SHP77 (cell line): ENCODE results near the gene GLRA3.
"Not testable (repeated sequence)": the region's sequence is repeated elsewhere in the genome, so short reads cannot be mapped to it uniquely, and the experiment has no call there.

Source experiments
- DNase-seq, 2 experiments: peaks; one replicate each; lab custom pipeline; 2025; lab: John Stamatoyannopoulos, UW

Gene GLRA3

DNA sequence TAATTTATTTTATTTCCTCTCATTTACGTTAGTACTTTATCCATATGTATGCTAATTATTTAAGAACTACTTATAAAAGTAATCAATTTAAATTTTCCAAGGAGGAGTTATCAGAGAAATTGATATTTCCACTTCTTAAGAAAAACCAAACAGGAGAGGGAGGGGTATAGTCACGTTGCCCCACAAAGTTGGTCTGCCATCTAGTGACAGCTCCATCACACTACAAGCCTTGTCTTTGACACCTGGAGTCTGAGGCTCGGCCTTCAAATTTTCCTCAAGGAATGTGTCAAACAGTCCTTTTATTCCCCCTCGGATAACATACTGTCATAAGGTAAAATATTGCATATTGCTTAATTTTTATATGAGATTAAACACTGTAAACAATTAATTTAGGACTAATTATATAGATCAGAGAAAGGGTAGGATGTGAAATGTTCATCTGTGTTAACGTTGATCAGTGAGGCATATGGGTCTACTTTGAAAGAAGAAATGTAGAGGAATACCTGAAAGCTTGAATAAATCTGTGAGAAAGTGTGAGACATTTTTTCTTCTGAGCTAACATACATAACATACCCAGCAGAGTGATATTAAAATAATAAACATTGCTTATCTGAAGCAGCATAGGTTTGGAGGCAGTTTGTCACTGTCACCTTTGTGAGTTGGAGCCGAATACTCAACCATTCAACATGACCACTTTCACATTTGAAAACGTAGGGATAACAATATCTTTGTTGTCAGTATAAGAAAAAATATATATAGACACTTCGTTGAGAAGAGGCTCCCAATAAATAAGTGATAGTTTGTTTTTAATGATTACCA lies 114.4 kb downstream of the GLRA3 start:
- DNase-seq = peak in 1 of 2 experiments; percentile 0

DNA sequence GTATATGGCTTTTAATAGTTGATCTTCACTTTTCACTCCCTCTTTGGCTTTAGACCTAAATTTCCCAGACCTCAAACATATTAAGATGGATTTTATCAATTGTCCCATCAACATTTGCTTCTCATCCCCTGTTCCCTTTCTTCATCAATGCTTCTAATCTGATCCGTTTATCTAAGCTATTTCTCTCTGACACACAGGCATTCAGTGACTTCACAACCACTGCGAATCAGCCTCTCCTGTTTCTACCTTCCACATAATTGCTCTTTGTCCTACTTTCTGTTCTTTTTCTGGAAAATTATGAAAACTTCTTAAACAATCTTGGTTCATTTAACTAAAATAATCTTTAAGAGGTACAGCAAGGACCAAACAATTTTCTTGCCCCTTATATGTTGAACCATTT lies 115.2 kb downstream of the GLRA3 start:
- no peak for DNase-seq

DNA sequence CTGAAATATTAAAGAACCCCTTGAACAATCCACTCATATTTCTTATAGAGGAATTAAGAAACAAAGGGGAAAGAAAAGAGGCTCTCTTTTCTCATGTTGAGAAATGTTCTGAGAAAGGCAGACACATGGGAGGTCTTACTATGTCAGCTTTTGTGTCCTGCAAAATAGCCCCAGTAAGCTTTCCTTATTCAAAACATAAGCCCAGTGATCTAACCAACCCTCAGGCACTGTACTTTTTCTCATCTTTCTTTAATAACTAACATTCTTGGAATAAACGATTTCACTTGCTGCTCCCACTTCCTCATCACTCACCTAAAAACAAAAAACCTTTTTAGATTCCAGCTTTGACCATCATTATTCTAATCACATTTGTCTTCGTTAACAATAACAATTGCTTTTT lies 115.9 kb downstream of the GLRA3 start:
- no peak for DNase-seq

DNA sequence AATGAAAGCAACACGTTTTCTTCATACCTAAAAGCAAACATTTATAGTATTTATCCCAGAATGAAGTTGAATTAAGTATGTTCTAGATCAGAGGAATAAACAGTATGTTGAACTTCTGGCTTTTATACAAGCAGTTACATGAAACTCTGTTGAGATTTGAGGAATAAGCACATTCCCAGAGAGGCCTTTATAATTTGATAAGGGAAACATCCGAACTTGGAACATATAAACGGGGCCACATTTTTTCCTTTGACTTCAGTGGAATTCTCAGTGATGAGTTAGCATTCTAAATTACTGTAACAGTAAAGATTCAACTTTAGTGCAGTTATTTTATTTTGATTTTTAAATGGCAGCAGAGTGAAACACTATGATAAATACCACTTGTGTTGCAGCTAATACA lies 119.5 kb downstream of the GLRA3 start:
- no peak for DNase-seq

DNA sequence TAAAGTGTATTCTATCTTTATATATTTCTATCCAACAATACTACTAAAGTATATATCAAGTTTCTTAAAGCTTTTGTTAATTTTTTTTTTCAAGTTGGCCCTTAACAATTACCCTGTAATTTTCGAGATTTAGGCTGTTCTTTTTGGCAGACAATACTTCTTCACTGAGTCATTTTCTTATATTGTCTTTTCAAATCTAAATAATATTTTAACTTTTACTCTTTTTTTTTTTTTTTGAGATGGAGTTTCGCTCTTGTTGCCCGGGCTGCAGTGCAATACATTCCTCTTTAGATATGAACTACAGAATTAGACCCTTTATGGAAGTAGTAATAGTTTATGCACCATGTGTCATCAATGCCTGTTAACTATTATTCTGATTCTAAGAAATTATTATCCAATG lies 120.7 kb downstream of the GLRA3 start:
- DNase-seq = no peak

DNA sequence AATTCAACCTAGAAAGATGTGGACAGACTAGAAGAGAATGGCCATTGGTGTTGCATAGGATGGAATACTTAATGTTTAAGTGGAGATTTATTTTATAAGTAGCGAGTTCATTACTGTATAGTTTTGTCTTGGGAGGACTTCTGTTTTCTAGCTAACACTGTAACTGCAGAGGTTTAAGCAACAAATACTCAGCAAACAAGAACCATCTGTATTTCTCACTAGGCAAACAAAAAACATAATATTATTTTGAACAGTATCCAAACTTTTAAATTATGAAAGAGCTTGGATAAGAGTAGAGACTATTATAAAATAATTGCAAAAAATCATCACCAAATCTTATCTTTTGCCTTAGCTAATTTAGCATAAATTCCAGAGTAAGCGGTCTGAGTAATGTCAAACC lies 121.1 kb downstream of the GLRA3 start:
- no peak for DNase-seq

DNA sequence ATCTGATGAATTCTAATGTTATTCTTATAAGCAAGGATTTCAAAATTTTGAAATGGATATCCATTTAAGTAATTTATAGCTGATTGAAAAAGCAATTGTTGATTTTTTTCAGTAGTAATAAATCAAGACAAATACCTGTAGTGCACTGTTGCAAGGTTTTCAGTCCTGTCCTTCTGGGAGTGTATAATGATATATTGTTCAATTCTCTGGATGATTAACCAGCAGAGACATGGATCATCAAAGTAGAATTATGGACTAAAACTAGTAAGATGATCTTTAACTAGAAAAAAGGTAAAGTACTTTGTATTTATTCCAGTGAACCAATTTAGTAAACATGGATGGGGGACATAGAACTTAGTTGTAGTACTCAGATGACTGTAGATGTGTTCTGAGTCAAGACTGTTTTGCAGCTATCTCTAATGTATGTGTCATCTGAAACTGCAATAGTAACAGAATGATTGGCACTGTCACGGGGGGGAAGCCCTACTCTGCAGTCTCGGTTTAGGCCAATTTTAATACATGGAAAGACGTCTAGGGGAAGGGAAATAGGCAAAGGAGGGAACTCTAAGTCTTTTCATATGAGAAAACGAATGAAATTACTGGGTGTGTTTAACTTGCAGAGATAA lies 121.9 kb downstream of the GLRA3 start:
- DNase-seq = no peak

DNA sequence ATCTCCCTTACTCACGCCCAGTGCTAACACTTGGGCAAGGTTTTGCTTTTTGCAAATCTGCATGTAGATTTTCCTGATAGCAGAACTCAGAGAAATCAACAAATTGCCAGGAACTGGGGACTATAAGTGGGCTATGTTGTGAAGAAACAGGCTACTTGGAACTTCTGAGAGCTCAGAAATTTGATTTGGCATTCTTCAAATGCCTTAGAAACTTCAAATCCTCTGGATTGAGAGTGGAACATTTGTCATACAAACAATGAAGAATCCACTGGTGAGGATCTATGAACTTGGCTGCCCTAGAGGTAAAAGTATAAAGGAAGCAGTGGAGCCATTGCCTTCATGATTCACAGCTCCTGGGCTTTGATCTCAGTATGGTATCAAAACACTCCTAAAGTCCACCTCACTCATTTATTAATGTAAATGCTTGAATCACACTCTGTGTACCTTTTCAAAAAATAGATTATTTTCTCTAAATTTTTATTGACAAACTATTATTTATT lies 126.0 kb downstream of the GLRA3 start:
- no peak for DNase-seq

DNA sequence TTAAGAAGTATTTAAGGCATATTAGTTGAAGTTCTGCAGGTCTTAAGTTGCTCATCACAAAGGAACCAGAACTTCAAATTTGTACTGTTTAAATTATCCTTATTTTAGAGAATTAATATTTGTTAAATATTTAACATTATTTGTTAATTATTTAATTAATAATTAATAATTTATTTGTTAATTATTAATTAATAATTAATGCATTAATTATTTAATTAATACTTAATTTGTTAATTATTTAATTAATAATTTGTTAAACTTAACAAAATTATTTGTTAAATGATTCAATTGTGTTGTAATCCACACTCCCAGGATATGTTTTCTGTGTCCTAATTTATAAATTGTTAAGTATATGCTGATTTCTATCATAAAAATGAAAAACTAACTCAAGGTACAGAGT lies 129.4 kb downstream of the GLRA3 start:
- no peak for DNase-seq

DNA sequence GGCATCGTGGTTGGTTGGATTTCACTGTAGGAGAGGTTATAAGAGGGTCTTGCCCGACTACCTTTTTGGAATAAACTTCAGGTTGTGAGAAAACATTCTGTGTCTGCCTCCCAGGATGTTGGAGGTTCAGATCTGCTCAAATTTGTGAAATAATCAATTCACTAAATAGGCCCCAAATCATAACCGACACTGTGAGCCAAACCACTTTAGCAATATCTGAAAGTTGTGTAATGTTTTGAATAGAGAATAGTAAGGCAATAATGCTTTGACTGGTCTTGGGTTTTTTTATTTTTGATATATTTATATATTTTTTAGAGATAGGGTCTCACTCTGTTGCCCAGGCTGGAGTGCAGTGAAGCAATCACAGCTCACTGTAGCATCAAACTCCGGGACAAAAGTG lies 131.2 kb downstream of the GLRA3 start:
- no peak for DNase-seq

DNA sequence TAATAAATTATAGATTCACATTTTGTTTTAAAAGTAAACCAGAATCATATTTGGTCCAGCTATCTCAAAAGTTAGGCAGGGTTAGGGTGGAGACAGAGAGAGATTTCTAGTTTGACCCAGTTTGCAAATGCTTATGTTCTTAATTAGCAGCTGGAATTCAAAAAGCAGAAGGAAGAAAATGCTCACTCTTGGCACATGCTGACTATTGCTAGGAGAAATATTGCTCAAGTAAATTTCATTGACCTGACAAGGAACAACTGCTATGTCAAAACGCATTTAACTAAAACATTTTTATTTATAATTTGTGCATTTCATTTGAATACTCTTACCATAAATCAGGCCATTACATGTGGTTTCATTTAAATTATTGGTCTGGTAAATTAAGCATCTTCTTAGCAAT lies 131.8 kb downstream of the GLRA3 start:
- DNase-seq = no peak

DNA sequence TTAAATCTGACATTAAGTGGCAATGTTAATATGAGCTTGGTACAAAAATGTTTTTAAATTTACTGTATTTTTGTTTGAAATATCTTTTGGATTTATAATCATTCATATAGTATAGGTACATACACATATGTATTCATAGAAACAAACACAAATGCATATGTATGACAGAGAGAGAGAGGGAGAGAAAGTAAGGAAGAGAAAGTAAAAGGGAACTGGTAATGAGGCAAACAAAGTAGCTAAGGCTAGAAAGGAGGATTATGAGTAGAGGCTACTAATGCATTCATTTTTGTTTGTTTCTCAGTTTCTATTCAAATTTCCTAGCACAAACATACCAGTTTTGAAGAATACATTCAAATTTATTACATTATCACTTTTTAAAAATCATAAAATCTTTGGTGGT lies 132.4 kb downstream of the GLRA3 start:
- DNase-seq = no peak

DNA sequence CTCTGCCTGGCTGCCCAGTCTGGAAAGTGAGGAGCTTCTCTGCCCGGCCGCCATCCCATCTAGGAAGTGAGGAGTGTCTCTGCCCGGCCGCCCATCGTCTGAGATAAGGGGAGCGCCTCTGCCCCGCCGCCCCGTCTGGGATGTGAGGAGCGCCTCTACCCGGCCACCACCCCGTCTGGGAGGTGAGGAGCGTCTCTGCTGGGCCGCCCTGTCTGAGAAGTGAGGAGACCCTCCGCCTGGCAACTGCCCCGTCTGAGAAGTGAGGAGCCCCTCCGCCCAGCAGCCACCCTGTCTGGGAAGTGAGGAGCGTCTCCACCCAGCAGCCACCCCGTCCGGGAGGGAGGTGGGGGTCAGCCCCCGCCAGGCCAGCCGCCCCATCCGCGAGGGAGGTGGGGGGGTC lies 137.2 kb downstream of the GLRA3 start:
- not testable (repeated sequence) for DNase-seq

DNA sequence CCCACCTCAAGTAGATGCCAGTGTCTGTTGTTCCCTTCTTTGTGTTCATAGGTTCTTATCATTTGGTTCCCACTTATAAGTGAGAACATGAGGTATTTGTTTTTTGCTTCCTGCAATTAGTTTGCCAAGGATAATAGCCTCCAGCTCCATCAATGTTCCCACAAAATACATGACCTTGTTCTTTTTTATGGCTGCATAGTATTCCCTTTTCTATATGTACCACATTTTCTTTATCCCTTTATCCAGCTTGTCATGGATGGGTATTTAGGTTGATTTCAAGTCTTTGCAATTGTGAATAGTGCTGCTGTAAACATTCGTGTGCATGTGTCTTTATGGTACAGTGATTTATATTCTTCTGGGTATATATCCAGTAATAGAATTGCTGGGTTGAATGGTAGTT lies 138.4 kb downstream of the GLRA3 start:
- no peak for DNase-seq

DNA sequence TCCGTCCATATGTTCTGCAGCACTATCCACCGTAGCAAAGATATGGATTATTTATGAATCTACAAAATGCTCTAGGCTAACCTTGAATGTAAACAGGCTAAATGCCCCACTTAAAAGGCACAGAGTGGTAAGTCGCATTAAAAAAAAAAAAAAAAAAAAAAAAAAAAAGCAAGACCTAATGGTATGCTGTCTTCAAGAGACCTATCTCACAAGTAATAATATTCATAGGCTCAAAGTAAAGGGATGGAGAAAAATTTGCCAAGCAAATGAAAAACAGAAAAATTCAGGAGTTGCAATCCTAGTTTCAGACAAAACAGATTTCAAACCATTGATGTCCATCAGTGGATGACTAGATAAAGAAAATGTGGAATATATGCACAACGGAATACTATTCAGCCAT lies 139.4 kb downstream of the GLRA3 start:
- DNase-seq = no peak

DNA sequence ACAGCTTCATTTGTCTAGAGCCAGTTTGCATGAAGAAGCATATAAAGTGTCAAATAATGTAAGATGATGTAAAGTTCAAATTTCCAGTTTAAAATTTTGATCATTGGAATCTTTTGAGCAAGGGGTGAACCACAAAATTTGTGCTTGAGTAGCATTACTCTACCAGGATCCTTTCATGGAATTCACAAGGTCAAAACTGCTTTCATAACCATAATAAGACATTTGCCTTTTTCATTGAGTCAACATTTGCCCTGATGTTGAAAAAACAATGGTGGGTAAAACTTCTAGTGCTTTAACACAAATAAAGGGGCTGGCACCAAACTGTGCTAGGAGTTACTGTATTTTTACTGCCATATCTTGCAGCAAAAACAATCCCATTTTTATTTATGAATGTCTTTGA lies 142.2 kb downstream of the GLRA3 start:
- DNase-seq = no peak

DNA sequence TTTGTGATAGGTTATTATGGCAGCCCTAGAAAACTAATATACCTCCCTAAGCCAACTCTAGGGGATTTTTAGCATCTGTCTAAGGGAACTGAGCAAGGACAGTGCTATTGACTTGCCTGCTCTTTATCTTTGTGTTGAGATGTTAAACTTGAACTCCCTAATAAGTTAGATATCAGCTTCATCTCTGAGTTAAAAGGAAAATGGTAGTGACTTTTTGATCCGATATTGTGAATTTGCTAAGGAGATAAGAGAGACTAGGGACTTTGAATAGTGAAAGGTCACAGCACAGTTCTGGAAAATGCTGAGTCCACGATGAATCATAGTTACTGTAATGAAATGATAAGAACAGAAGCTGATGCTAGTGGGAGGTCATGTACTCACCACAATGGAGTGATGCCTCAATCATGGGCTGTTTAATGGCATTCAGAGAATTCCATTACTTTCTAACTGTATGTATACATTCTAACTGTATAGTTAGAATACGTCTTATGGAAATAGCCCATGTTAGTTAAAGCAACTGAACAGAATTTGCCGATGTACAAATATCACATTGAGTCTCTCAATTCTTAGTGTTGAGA lies 147.2 kb downstream of the GLRA3 start:
- DNase-seq = no peak

DNA sequence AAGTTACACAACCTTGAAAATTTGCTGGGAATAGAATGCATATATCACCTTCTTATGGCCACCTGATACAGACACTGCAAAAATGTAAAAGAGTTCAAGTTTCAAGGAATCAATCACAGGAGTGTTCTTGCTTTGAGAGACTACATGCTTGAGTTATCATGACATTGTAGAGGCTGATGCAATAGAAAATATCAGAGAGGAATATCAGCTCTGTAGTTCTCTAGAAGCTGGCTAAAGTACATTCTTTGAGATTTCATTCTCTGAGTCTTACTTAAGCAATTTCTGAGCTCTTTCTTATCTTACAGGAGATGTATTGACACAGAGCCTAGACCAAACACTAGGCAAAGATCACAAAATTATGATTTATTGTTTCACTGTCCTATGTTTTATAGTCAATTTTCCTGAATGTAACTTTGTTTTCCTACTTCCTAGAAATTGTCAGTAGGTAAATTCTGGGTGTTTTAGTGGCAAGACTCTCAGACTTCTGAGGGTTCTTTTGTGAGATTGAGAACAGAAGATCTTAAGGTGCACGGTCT lies 154.7 kb downstream of the GLRA3 start:
- no peak for DNase-seq

DNA sequence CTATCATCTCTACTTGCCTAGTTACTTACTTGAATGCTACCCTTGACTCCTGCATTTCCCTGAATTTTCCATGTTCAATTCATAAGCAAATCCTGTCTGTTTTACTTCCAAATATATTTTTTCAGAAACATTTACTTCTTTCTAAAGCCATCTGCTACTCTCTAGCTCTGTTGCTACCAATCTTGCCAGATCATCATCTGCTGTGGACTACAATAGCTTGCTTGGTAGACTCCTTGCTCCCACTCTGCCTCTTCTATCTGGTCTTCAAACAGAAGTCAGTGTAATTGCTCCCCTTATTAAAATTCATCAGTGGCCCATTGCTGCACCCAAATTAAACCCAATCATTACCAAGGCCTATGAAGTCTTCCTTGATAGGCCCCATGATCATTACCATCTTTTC lies 155.2 kb downstream of the GLRA3 start:
- DNase-seq = no peak

DNA sequence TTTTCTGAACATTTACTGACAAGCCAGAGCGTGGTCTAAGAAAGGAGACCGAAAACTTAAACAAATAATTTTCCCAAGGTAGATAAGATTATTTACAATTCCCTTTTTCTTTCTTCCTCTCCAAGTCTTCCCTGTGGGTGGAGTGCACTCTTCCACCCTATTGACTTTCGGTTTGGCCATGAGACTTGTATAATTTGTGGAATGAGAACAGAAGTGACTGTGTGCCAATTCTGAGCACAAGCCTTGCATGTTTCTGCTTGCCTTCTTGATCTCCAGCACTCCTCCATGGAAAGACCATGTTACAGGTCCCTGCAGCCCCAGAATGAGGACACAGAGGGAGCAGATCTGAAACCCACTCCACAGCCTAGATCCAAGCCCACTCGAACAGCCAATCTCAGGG lies 156.8 kb downstream of the GLRA3 start:
- DNase-seq = no peak

DNA sequence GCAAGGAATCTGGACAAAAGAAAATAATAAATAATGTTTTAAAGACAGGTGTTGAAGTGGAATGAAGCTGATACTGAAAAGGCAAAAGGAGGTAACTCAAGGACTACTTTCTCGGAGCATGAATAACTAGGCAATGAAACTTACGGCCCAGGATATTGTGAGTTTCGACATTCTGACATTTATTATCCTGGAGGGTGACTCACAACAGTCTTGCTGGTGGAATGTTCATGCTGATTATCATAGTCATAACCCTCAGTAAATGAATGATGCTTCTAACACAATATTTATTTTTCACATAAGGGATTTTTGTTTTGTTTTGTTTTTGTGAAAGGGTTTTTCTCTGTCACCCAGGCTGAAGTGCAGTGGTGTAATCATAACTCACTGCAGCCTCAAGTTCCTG lies 159.8 kb downstream of the GLRA3 start:
- DNase-seq = no peak

DNA sequence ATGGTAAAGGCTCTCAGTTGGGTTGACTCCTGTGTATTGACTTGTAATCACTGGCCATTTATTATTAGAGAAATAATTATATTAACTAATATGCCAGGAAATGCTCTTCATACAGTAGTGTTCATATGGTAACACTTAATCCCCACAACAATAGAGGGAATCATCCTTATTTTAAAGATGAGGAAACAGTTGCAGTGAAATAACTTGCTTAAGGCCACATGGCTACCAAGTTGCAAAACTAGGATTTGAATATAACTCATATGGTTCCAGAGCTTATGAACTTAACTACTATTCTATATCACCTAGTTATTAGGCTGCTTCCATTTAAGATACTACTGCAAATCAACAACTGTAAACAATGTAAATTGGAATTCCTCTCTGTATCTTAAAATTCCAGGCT lies 163.2 kb downstream of the GLRA3 start:
- no peak for DNase-seq

DNA sequence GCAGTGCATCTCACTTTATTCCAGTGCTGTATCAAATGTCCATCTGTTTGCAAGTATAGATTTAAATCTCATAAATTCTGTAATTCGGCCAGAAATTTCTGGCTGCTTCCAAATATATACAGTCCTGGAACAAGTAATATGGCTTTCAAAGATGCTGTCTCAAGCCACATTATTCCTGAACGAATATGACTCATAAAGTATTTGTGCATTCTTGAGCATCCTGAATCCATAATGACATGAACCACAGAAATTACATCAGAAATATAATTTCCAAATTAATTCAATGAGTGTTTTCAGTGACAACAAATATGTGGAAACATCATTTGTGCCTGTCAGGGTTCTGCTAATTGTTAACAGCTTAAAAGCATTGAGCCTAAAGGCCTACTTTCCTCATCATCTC lies 165.8 kb downstream of the GLRA3 start:
- DNase-seq = no peak
